NCI-H748 treated with DMSO at 0.1 percent for 48 hours (cell line): ENCODE results near the gene SHB.

ENCODE experiments used
- DNase-seq: peaks from one replicate; lab custom pipeline; 2025; lab: John Stamatoyannopoulos, UW

SHB gene

DNA sequence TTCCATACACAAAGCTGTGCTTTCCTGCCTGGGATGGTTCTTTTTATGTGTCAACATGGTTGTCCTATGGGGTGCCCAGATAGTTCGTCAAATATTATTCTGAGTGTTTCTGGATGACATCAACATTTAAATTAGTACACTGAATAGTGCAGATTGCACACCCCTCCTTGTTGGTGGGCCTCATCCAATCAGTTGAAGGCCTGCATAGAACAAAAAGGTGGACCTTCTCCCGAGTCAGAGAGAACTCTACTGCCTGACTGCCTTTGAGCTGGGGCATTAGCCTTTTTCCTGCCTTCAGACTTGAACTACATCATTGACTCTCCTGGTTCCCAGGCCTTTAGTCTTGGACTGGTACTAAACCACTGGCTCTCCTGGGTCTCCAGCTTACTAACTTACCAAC, 80.4 kb downstream of the SHB start:
- no peak for DNase-seq

DNA sequence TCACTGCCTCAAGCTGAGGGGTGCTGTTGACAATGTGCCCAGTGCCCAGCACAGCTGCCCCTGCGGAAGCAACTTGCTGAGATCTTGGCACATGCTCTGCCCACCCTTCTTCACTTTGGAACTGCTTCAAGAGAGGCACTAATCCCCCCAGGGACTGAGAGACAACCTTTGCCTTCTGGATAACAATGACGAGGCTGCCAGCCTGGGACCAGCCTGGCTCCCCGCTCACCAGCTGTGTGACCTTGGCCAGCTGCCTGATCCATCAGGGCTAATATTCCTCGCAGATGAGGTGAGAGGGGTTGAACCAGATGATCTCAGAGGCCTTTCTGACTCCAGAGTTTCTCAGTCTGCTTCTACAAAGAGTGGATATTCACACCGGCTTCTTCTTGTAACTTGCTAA, 81.0 kb downstream of the SHB start:
- DNase-seq, result no peak

DNA sequence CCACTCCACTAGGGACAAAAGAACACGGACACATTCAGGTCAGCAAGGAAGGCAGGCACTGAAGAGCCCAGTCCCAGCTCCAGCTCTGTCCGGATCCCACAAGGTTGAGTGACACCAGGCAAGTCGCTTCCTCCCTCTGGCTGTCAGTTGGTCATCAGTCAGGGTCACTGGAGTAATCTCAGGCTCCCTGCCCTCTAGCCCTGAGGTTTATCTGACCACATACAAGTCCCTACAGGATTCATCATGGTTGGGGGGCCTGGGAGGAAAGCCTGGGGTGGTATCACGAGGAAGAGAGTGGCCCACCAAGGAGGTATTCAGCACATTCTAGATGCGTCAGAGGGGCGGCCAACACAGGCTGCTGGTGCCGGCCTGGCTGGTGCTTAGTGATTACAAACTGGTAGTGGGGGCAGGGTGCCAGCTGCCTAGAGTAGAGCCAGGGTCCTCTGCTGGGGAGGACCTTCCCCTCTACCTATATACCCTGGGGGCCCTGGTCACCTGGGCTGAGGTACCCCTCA, 81.5 kb downstream of the SHB start:
- DNase-seq, result no peak

DNA sequence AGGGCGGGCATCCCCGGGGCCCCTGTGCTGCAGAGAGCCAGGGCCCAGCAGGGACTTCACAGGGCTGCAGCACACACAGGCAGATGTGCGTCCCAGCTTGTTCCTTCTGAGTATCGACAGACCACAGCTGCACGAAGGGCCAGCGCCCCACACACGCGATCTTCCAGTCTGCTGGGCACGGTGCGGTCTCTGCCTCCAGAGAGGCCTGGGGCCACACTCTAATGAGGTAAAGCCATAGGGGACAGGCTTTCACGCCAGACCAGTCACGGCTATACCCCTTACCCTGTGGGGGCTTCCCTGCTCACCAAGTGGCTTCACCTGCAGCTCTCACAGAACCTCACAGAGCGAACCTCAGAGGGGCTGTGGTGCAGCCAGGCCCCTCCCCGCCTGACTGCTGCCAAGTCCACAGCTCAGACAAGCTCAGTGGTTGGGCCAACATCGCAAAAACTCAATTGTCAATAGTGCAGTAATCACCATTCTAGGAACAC, 82.2 kb downstream of the SHB start:
- no peak for DNase-seq

DNA sequence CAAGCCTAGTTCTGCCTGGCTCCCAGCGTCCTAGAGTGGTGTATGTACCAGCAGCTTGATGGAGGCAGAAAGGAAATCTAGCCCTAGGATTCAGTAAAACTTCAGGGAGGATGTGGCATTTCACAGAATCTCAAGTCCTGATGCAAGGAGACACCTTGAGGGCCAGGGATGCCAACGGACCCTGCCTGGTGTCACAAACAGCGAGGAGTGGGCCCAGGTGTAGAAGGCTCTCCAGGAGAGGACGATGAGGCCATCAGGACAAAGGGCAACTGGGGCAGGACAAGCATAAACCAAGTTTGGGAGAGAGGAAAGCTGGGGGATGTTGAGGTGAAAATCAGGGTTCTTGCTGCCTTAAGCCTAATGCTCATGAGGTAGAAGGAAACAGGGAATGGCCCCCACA, 83.0 kb downstream of the SHB start:
- DNase-seq, result no peak

DNA sequence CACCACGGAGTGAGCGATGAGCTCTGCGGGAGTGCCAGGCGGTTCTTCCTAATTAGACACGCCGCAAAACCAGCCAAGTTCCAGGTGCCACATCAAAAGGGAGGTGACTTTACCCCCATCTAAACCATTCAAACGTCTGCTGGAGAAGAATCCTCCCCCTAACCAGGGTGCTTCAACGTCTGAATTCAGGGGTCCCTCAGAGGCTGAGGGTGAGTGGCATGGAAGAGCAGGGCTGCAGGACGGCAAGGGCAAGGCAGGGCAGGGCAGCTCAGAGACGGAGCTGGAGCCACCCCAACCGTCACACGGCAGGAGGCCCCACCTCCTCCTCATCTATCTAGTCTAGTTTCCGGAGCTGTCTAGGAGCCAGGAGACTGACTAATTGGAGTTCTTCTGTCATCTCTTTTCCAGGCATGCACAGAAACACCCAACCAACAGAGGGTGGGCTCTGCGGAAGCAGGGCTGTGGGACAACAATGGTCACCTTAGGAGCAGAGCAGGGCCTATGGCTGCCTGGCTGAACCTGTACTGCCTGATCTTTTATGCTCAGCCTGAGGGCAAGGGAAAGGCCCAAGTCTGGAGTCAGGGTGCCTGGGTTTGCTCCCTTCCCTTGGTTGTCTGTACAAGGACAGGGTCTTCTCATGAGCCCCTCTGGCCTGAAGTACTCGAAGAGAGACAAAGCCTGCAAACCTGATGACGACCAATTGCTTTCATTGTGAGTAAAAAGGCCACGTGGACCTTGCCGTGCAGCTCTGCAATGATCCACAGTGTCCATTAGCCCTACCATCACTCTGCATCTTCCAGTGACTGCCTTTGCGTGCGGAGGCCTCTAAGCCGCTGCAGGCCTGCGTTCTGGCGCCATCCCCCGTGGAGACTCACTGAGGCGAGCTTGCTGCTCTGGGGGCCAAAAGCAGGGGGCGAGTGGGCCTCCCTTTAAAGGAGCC, 84.1 kb downstream of the SHB start:
- no peak for DNase-seq

DNA sequence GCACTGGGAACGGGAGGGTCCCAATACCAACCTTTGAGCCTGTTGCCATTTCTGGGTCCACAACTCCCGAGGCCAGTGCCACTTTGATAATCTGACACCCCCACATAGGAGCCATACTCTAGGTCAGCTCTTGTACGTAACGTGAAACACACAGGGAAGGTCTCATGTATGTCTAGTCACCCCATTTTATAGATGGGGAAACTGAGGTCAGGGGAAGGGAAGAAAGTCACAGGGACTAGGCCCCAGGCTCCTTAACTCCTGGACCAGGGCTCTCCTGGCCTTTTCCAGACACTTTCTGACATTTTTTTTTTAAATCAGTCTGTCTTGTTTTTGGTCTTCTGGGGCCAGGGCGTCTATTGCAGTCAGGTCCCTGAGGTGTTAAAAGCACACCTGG, 84.8 kb downstream of the SHB start:
- no peak for DNase-seq

DNA sequence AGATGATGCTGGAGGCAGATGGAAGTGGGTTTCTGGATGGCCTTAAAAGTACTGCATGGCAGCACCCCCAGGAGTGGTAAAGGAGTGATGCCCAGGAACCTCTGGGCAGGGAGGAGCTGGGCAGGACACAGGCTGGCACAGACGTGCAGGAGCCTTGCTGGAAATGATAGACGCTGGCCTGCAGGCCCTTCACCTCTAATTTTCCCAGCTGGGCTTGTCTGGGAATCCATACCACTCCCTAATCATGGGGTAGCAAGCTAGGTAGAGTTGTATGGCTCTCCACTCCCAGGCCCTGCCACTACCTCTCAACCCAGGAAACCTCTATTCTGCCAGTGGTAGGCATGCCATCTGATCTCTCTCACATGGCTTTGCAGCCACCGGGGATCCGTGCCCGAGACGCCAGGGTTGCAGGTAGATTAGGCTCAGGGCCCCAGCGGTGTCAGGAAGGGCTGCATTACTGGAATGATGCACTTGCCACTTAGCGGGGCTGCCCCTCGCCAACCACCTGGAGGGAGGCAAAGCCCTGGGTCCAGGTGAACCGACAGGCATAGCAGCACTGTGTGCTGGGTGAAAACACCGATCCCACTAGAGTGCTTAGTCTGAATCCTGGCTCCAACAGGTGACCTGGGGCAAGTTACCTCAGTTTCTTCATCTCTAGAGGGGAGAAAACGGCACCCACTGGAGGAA, 85.5 kb downstream of the SHB start:
- DNase-seq, result no peak

DNA sequence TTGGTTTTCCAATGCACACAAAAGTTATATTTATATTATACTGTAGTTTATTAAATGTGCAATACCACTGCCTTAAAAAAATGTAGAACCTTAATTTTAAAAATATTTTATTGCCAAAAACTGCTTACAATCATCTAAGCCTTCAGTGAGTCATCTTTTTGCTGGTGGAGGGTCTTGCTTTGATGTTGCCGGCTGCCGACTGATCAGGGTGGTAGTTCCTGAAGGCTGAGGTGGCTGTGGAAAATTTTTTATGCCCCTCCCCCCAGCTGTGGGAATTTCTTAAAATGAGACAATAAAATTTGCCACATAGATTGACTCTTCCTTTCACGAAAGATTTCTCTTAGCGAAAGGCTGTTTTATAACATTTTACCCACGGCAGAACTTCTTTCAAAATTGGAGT, 89.2 kb downstream of the SHB start:
- no peak for DNase-seq

DNA sequence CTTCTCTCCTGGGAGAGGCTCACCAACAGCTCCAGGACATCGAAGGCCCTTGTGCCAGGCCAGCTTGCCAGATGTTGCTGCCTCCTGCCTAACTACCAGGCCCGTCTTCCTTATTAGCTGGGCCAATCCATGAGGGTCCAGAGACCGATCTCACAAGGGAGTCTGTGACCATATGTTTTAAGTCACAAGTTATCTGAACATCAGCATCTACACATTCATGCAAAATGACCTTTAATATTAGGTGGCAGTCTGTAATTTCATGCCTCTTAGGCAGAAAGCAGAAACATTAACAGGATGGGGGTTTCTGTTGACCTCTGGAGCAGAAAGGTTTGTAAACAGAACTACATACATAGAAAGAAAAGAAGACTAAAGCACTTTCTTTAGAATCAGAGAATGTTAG, 90.0 kb downstream of the SHB start:
- DNase-seq, result no peak

DNA sequence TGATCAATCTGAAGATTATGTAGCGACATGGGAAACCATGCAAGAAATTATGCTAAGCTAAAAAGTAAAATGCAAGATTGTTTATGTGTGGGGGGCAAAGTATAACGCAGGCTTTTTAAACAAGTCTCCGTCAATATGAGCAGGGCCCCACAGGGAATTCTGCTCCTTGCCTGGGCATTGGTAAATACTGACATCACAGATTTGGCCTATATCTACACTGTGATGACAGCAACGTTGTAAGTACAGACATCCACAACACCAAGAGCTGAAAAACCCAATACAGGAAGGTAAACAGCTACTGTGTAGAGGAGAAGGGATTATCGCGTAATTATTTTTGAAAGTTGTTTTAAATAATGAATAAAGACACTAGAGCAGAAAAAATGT, 90.6 kb downstream of the SHB start:
- no peak for DNase-seq

DNA sequence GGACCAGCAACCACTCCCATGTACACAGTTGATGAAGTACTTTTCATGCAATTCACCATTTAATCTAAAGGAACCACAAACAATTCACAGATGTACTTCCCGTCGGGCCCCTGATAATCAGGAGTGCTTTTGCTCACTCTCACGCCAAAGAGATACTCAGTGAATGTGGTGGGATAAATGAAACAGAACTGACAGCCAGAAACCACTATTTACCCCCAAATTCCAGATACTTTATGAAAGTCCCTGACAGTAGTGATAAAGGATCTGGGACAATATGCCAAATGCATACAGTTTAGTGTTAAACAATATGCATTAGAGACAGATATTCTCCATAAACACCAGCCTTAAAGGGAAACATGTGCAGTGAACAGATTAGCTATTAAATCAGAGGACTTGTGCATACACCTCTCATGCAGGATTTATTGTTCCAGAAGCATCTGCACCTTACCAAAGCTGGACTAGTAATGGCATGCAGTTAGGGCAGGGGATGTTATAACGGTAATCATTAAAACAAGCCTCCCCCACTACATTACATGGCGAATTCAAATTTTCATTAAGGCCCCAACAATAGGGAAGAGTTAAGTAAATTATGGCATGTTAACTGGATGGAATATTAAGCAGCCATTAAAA, 91.1 kb downstream of the SHB start:
- DNase-seq, result no peak

DNA sequence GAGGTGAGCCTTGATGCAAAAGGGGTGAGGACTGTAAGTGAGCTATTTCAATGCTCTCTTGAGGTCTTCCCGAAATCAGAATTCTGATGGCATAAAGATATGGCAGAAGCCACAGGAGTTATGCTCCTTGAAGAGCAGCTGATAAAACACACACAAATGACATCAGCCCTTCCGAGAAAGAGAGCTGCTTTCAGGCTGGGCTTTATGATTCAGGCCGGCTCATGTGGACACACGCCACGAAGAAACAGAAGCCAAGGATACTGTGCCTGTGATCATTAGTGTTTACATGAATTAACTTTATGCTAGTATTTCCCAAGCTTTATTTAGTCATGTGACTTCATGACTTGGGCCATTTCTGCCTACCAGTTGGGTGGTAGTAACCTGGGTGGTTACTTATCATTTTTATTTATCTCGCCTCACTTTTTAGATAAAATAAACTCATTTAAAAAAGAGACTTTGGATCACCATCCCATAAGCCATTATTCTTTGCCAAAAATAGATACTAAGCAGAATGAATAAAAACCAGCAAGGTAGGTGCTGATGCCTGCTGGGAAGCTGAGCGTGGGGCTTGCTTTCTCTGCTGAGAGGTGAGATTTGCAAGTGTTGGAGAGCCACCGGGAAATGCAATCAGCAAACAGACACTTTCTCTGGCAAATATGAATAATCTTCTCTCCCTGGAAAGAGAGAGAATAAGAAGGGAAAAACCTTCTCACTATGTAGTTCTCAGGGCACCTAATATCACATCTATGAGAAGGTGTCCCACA, 92.1 kb downstream of the SHB start:
- DNase-seq, result no peak

DNA sequence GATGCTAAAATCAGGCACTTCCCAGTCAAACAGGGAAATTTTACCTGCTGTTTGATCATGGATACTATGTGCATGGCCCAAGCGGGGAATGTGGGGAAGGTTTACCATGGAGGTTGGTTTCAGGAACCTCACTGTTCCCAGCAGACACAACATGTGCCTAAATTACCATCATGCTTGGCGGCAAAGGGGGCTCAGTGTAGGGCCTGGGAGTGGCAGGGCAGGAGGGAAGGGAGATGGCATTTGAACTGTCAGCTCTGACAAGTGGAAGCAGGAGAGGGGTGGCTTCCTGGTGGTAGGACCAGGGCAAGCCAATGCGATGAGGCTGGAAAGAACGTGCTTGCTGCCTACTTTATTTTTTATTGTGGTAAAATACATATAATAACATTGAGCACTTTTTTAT, 93.4 kb downstream of the SHB start:
- no peak for DNase-seq

DNA sequence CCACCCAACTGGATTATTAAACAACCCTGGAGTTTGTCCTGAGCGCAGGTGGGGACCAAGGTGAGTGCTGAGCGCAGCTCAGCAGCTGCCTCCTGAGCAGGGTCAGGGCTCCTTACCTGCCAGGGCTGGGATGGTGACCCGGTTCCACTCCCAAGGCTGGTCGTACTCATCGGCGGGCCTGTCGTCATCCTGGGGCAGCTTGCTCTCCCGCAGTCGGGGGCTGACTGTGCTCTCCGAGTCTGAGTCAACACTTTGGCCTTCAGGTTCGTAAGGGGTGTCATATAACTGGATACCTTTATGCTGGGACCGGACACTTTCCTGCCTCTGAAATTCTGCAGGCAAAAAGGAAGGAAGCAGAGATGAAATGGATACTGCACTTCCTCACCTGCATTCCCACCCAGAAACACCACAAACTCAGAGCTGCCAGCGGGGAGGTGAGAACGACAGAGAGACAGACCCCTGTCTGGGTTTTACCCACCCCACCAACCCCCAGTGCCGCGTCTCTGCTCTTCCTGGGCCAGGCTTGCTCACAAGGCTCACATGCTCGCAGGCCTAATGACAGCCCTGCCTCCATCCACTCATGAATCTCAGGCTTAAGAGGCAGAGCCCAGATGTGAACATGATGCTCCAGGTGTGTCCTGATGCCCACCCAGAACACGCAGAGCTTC, 94.4 kb downstream of the SHB start:
- DNase-seq, result no peak

DNA sequence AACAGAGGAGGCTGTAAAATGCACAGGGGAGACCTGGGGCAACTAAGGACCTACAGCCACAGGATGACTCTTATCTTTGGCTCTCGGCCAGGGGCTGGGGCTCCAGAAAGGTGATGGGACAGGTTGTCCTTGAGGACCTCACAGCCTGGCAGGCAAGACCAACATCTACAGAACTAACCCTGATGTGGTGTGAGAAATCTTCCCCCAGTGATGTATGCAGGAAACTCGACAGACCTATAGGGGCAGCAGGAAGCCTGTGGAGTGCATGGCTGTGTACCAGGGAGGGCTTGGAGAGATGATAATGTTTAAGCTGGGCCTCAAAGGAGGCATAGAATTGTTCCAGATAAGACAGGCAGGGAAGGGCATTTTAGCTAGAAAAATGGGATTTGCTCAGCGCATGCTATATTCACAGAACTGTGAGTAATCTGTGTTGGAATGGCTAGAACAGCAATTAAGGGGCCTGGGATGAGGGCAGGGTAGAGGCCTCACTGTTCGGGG, 96.6 kb downstream of the SHB start:
- no peak for DNase-seq

DNA sequence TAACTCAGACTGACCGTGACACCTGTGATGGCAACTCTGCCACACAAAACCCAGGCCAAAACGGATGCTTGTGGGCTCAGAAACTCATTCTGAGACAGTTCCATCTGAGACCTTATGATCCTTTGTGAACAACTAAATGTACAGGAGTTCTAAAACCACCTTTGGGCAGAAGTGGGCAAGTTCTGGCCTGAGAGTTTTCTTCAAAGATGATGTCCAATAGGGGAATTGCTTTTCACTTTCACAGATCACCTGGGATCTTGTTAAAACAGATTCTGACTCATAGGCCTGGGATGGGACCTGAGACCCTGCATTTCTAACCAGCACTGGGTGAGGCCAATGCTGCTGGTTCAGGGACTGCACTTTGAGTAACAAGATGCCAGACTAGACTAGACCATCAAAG, 97.3 kb downstream of the SHB start:
- no peak for DNase-seq

DNA sequence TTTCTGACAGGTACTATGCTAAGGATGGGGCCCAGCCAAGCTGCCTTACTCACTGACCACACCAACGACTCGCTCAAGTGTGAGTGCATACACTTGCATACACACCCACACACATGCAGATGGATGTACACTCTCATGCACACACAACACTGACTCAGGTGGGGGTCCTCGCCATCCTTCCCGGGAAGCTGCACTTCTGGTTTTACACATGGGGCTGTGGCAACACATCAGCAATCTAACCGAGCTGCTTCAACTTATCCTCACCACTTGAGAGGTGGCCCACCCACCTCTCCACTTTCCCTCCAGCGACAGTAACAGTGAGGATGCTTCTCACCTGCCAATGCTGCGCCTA, 97.9 kb downstream of the SHB start:
- DNase-seq, result no peak

DNA sequence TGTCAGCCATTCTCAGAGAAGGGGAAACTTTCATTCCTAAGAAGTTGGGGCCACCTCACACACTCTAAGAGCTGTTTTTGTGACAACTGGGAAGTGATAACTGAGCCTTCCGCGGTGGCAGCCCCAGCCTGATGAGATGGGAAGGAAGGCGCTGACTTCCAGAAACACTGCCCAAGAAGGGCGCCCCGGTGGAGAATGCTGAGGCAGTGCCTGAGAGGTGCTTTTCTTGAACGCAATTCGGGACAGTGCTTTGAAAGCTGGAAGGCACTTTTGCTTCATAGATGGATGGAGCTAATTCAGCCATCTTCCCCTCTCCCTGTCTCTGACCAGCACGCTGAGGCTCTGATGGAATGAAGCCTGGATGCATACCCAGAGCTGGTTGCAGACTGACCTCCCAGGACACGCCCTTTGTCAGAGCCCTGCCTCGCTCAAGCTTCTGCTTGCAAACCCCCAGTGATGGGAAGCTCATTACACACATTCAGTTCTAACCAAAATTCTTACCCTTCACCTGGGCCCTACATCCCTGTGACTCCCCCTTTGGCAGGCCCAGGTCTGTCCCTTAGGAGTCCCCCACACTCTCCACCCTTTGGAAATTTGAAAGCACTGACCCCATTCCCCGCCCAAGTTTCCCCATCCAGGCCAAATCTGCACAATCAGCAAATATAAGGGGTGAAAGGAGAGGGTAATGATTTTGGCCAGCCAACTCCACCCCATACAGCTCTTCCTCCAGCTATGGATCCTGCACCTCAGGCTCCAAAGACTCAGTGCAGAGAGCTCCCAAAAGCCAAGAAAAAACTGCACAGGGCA, 98.5 kb downstream of the SHB start:
- DNase-seq, result no peak

DNA sequence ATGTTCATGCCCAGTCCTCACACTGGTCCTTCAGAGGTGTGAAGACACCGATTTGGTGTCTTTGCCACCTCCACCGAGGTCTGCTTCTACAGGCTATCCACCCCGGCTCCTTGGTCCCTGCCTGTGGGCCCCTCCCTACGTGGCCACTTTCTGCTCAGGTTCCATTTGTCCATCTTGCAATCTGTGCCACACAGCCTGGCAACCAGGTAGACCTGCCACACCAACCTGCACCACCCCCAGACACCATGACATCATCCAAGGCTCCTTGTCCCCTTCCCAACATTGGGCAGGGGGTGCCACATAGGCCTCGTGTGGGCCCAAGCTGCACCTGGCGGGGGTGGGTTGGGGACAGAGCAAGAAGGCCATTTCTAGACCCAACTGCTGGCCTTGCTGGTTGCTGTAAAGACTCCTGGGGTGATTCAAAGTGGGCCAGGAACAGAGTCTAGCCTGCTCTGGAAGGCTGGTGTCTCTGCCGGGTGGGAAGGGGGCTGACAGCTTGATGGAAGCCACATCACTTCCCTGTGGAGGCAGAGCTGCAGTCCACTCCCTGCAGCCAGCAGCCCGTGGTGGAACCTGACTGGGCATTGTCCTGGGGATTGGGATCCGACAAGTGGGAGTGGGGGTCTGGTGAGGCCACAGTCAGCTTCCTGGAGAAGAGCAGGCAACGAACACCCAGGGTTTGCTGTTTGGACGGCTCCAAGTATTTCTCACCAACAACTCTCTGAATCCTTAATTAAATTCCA, 99.3 kb downstream of the SHB start:
- no peak for DNase-seq
